Measurements from ENCODE around the gene LSM14A.
"Not testable (repeated sequence)": the region's sequence is repeated elsewhere in the genome, so short reads cannot be mapped to it uniquely, and the experiment has no call there.

Gene LSM14A

GRCh38 chr19:34237939-34238338 lies 65.6 kb downstream of the LSM14A start:
- no peak for DNase-seq (ENCODE audit: low read depth)
- no peak overlapping the region for H3K4me3 ChIP-seq (replicated peaks; ENCODE audit: low read depth, low read length)
- TF ChIP-seq CTCF (IDR thresholded peaks at IDR 0.05; ENCODE audit: low read length, missing control alignments) = no peak

GRCh38 chr19:34241513-34242337 lies 69.4 kb downstream of the LSM14A start:
- TF ChIP-seq CTCF (IDR thresholded peaks at IDR 0.05; ENCODE audit: low read length, missing control alignments) = peak; percentile 31
- H3K4me3 ChIP-seq (replicated peaks; ENCODE audit: low read depth, low read length) = no peak overlapping the region
- DNase-seq (ENCODE audit: low read depth) = no peak

GRCh38 chr19:34243138-34243875 lies 71.0 kb downstream of the LSM14A start:
- DNase-seq (ENCODE audit: low read depth); H3K4me3 ChIP-seq (replicated peaks; ENCODE audit: low read depth, low read length): not testable (repeated sequence)

- no peak for TF ChIP-seq CTCF (IDR thresholded peaks at IDR 0.05; ENCODE audit: low read length, missing control alignments)
- no peak overlapping the region for H3K4me3 ChIP-seq (replicated peaks; ENCODE audit: low read depth, low read length)
- DNase-seq (ENCODE audit: low read depth) = no peak
Measured at GRCh38 chr19:34243876-34244578, 71.7 kb downstream of the LSM14A start.

- H3K4me3 ChIP-seq (replicated peaks; ENCODE audit: low read depth, low read length) = no peak overlapping the region
- no peak for DNase-seq (ENCODE audit: low read depth)
- TF ChIP-seq CTCF (IDR thresholded peaks at IDR 0.05; ENCODE audit: low read length, missing control alignments) = no peak
Measured at GRCh38 chr19:34244611-34245299, 72.5 kb downstream of the LSM14A start.

GRCh38 chr19:34246340-34246739 lies 74.0 kb downstream of the LSM14A start:
- no peak for TF ChIP-seq CTCF (IDR thresholded peaks at IDR 0.05; ENCODE audit: low read length, missing control alignments)
- DNase-seq (ENCODE audit: low read depth) = no peak
- H3K4me3 ChIP-seq (replicated peaks; ENCODE audit: low read depth, low read length) = no peak overlapping the region
